ENCODE data around the gene TFF1.

The TFF1 gene

DNA sequence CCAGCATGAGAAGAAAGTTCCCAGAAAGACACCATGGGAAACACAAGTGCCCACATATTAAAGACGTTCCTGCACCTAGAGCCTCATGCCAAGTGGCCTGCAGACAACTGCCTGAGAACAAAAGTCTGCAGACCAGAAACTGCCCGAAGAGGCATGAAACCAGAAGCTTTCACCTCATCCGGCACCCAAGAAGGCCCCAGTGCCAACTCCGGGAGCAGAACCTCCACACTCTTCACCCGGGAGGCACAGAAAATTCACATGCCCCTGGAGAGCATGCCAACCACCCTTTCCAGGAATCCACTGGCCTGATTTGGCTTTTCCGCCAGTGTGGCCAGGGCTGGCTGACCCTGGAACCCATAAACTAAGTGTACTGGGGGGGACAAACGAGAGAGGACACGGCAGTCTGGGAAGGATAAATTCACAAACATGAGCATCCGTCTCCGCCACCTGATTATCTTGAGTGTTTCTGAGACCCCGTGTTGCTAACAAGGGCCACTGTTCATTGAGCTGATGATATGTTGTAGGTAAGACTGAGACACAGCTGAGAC, 22.3 kb downstream of the TFF1 start:
- DNase-seq (ENCODE audit: low read depth in 2 of 2) = no peak

DNA sequence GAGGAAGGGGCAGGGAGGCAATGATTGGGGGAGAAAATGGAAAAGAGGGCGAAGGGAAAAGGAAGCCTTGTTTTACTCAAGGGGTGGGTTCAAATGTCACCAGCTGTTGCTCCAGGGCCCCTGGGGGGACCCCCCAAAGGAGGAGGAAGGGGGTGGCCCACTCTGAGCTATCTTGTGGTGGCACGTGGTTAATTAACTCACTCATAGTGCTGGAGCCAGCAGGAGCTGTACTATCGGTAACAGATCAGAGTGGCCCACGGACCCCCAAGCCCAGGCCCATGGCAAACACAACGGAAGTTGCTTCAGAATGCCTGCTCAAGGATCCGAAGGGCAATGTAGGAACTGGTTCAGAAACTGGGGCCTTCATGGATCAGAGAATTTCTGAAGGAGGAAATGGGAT, 22.8 kb downstream of the TFF1 start:
- DNase-seq (ENCODE audit: low read depth in 2 of 2) = no peak

DNA sequence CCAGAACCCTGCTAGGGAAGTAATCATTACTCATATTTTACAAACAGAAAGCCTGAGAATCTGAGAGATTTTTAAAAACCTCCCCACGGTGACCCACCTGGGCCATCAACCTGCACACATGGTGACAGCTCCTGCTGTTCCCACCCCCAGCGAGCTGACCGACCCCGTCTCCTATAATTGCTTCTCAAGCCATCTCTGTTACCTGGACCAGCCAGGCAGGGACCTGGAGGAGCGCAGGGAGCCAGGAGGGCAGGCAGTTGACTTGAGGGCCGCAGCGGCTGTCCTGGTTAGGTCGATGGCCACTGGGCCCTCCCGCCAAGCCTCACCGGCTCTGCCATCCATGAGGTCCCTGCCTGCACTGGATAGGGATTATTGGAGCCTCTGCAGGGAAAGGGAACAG, 23.2 kb downstream of the TFF1 start:
- DNase-seq (ENCODE audit: low read depth in 2 of 2) = no peak

DNA sequence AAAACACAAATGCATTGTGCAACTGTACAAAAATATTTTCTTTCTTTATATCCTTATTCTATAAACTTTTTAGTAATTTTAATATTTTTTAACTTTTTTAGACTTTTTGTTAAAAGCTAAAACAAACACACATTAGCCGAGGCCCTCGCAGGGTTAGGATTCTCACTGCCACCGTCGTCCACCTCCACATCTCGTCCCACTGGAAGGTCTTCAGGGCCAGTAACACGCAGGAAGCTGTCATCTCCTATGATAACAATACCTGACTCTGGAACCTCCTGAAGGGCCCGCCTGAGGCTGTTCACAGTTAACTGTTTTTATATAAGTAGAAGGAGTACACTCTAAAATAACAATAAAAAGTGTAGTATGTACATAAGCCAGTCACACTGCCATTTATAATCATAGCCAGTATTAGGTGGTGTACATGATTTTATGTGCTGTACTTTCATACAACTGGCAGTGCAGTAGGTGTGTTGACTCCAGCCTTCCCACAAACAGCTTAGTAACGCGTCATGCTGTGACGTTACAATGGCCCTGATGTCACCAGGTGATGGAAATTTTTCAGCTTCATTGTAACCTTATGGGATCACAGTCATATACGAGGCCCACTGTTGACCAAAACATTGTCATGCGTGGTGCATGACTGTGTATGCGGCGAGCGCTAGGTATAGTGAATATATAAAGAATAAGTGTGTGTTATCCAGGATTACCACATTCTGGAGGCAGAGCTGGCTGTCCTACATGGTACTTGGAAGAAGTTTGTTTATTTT, 24.4 kb downstream of the TFF1 start:
- DNase-seq (ENCODE audit: low read depth in 2 of 2) = no peak

DNA sequence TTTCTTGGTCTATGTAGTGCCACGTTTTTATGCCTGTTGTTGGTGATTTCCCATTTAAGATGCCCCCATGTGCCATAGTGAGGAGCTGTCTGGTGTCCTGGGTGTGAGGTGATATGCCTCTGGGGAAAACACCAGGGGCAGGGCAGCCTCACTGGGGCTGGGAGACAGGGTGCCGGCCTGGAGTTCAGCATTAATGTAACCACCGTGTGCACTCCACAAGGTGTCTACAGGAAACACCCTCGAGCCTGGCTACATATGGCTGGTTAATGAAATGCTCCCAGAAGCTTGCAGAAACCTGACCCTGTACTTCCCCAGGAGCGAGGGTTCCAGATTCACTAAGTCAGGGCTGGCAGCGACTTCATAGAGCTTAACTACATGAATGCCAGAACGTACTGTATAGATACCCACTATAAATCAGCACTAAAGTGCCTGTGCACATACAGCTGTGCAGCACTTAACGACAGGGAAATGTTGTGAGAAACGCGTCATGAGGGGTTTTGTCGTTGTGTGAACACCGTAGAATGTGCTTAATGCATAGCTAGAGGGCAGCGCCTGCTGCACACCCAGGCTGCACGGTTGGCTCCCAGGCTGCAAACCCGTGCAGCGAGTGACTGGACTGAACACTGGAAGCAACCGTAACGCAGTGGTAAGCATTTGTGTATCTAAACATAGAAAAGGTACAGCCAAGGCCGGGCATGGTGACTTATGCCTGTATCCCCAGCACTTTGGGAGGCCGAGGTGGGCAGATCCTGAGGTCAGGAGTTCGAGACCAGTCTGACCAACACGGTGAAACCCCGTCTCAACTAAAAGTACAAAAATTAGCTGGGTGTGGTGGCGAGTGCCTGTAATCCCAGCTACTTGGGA, 25.9 kb downstream of the TFF1 start:
- no peak for DNase-seq (ENCODE audit: low read depth in 2 of 2)

DNA sequence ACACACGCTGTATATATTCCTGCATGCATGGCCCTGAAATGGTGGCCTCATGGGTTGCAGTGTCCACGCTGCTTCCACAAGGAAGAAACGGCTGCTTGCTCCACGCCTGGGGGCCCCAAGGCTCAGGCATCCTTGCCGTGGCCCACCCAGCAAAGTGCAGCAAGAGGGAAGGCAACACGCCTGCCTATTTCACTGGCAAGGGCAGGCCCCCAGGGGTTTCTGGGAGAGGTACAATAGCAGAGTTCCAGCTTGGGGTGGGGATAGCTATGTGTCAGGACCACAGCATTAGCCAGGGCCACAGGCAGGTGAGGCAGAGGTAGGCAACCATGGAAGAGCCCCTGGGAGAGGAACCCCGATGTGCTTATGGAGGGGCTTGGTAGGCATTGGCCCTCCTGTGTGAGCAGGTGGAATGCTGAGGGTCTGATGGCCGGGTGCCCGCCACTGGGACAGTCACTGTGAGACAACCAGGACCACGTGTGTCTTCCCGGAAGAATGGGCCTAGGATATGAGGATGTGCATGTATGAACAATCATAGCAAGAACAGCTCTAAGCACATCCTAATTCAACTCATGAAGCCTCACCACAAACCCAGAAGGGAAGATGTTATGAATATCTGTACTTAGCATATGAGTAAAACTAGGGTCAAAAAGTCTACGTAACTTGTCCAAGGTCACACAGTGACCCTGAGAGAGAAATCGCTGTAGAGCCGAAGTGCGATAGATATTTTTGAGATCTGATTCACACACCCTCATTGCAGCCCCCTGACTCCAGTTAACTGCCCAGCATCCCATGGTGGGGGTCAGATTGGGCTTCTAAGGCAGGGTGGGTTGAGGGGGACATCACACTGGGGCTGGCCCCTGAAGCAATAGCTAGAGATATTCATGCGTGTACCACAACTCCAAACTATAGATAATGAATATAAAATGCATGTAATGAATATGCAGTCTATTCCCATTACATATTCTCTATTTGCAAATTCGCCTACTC, 27.3 kb downstream of the TFF1 start:
- no peak for DNase-seq (ENCODE audit: low read depth in 2 of 2)

DNA sequence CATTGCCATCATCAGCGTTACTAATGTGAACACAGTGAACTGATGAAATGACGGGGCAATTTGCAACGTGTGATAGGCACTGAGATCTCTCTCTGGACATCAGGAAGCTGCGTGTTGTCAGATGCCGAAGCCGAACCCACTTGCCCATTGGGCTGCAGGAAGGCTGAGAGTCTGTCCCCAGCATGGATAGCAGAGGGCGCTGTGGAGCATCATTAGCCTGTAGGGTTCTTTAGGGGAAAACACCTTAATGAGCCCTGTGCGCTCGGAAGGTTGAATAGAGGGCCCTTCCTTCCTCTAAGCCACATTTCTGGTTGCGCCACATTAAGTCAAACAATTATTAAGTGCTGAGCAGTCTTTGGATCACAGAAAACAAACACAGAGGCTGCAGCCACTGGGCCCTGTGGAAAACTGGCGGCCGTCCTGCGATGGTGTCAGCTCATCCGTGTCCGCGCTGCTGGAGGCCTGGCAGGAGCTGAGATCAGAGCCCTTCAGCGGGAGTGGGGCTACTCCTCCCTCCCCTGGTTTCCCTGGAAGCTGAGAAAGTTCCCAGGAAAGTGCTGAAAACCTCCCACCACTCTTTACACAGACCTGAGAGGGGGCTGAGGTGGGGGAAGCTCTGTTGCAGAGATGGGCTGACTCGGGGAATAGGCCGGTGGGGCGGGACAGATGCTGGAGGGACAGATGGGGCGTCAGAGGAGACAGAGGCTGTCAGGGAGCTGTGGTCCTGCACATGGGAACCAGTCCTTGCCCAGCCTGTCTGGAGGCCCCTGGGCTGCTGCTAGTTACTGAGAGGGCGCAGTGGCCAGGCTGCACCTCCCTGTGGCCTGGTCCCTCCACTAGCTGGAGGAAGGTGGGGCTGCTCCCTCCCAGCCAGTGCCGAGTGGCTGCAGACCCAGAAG, 28.3 kb downstream of the TFF1 start:
- DNase-seq (ENCODE audit: low read depth in 2 of 2) = peak; percentile 71 to 73

DNA sequence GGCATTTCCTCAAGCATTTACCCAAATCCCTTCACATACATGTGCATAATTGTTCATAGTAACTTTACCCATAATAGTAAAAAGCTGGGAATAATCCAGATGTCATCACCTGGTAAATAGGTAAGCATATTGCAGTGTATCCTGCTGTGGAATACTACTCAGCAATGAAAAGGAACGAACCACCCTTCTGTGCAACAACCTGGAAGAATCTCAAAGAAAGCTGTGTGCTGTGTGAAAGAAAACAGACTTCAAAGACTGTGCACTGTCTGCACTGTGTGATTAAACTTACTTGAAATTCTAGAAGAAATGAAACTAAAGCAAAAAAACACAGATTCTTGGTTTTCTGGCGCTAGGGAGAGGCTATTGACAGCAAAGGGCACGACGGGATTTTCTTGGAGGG, 29.1 kb downstream of the TFF1 start:
- DNase-seq (ENCODE audit: low read depth in 2 of 2) = no peak

DNA sequence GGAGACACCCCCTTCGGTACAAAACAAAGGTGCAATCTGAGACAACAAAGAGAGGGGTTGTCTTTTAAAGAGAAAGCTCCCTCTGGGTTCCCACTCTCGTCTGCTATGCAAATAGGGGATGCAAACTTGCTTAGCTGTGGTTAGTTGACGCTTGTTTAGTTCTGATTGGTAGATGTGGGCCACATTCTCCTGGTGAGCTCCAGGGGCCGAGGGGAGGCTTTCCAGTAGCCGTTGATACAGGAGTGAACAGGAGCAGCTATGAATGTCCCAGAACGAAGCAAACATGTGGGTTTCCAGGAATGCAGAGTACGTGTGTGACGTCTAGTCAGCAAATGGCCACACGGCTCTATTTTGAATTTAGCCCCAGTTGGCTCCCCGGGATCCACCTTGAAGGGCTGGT, 30.3 kb downstream of the TFF1 start:
- no peak for DNase-seq (ENCODE audit: low read depth in 2 of 2)

DNA sequence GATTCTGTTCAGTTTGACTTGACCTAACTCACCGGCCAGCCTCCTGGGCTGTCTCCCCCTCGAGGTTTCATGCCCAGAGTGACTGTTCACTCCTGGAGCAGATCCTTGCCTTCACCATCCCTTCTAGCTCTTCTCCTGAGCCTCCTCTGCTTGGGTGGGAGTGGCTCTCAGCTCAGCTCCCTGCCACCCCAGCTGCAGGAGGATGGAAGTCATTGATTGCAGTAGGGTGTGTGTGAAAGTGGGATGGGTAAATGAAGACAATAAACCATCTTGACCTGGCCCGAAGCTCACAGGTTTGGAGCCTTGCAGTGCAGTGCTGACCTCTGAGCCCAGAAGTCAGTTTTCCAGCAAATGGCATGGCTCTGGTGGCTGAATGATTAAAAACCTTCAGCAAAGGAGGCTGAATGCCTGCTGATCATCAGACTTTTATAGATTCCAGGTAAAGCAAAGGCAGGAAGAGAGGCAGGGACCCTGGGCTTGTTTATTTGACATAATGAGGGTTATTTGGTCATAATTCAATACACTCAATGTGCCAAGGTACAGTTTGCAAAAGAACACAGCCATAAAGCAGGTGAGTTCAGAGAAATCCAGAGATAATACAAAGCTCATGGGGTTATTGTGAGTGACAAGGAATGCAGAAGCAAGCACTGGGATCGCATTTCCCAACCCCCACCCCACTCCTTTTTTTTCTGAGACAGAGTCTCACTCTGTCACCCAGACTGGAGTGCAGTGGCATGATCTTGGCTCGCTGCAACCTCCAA, 33.6 kb downstream of the TFF1 start:
- DNase-seq (ENCODE audit: low read depth in 2 of 2) = no peak

DNA sequence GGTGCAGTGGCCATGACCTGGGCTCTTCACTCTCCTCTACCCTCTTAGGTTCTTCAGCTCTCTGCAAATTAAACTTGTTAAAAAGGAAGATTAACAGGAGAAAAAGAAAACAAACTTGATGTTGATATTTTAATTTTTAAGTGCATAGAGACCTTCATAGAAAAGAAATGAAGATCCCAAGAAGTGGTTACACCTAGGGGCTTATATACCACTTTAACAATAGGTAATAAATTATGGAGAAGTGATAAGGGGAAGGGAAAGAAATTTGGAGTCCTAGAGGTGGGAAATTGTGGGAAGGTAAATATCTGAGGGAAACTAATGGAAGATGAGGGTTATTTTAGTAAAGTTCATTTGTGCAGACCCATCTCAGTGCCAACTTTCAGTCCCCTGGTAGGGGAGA, 34.7 kb downstream of the TFF1 start:
- DNase-seq (ENCODE audit: low read depth in 2 of 2) = no peak

DNA sequence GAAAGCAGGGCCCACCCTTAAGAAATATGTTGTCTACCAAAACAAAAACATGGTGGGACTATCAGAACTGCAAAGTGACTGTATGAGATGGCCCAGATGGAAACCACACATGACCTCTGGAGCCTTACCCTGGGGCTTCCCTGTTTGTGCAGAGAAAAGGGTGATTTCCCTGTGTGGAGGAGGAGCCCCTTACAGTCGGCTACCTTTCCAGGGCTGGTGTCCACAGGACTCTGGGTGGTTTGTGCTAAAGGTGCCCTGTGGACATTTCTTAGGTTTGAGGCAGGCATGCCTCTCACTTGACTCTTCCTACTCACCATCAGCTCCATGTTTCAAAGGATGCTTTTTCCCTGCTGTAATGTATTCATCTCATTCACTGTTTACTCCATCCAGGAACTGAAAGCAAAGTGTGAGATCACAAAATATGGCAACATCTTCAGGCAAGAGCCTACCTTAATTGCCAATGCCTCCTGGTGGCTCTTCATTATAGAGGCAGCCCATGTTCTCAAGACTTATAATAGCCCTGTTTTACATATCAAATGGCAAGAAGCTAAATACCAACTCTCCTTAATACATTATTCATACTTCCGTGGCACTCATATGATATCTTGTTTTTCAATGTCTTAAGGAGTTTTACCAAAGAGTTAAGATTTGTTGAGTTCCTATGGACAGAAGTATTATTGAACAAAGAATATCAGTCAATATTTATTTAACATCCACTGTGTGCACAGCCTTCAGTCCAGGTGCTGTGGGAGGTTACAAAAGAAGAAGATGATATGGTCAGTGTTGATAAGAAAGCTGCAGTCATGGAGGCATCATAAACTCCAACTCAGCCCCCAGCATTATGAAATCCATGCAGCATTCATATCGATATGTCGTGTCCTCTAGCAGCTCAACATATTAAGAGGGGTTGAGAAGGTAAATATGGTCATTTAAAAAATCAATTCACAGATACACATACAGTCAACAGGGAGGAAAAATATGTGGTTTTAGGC, 35.7 kb downstream of the TFF1 start:
- DNase-seq (ENCODE audit: low read depth in 2 of 2) = no peak

DNA sequence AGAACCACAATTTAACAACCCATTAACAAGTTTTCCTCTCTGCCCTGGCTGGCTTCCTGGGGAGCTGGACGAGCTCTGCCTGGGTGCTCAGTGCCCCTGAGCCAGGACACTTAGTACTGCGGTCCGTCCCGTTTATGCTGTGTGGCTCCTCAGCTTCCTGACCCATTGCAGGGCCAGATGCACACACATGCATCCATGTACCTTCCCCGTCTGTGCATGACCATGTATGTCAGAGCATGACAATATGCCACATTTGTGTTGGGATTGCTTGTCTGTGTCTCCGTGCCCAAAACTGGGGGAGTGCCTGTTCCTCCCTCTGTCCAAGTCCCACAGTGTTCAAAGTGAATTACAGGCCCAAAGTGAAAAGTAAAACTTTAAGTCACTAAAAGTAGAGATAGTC, 41.4 kb downstream of the TFF1 start:
- no peak for DNase-seq (ENCODE audit: low read depth in 2 of 2)

DNA sequence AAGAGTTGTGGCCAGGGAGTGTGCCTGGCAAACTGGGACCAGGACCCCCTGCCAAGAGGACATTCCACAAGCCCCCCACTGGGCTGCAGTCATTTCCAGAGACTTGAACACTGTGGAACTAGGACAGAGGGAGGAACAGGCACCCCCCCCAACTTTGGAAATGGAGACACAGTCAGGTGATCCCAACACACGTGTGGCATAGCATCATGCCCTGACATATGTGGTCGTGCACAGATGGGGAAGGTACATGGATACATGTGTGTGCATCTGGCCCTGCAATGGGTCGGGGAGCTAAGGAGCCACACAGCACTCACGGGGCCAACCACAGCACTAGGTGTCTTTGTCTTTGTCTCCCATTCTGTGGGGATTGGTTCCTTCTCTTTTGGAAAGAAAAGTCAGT, 44.5 kb downstream of the TFF1 start:
- no peak for DNase-seq (ENCODE audit: low read depth in 2 of 2)

DNA sequence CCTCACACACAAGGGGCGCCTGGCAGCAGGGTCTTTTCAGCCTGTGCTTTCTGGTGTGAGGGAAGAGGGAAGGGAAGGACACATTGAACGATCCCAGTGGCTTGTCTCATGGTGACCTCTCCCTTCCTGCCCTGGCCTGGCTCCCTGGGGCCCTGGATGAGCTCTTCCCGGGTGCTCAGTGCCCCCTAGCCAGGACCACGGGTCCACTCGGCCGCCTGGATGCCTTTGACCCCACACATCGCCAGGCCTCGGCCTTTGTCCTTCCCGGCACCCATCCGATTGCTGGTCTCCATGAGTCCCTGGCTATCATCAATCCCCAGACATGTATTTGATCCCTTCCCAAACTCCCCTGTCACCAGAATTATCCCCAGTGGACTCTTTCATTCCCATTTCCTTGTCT, 45.1 kb downstream of the TFF1 start:
- no peak for DNase-seq (ENCODE audit: low read depth in 2 of 2)

DNA sequence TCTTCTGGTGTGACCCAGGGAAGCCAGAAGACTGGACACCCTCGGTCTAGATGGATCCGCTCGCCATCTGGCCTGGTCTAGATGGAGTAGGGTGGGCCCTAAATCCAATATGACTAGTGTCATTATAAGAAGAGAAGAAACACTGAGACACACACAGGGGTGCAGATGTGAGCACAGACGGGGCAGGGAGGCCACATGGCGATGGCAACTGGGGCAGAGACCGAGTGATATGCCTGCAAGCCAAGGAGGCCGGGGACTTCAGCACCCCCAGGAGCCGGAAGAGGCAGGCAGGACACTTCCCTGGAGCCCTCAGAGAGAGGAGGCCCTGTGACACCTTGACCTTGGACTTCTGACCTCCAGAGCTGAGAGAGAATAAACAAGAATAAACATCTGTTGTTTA, 45.5 kb downstream of the TFF1 start:
- no peak for DNase-seq (ENCODE audit: low read depth in 2 of 2)

DNA sequence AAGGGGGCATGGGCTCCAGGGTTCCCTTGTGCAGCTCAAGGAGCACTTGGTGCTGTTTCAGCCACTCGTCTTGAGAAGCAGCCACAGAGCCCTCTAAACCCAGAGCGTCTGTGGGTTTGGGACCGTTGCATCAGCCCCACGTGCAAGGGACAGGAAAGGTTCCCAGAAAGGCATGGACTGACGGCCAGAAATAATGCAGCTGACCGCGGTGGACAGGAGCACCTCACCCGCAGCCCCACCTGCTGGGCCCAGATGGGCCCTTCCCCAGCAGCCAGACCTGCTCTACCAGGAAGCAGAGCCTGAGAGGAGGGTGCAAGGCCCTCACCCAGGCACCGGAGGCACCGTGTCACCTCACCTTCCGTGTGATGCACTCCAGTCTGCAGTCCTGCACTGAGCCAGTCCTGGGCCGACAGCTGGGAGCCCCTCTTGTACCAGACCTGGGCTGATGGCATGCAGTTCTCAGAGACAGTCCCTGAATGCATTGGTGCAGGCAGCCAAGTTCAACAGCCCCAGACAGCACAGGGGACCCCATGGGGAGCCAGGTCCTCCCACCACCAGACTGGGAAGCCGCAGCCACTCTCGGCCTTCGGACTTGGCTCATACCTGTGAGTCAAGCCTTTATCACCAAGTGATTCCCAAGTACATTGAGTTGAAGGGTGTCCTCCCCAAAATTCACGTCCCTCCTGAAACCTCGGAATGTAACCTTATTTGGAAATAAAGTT, 46.3 kb downstream of the TFF1 start:
- no peak for DNase-seq (ENCODE audit: low read depth in 2 of 2)

DNA sequence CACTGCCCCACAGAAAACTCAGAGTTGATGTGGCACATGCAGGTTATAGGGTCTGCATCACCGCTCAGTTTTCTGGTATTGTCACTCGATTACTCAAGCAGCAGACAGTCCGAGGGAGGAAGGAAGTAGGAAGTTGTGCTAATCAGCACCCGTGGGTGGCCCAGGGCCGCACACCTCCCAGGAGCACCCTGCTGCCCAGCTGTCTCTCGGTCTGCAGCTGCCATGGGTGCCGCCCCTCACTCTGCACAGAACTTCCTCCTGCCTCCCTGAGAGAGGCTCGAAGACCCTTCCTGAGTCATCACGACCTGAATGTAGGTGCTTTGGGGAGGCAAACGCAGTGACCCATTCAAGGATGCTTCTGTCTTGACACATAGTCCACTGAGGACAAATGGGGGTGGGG, 47.0 kb downstream of the TFF1 start:
- no peak for DNase-seq (ENCODE audit: low read depth in 2 of 2)
